Activated T-cell treated with anti-CD3 and anti-CD28 coated beads, Interleukin-2, amount 50 U/mL, for 72 hours (primary cell): ENCODE measurements around the gene HECW1. TPM values are rescaled to one million over a fixed set of nuclear protein-coding genes. Genes with fewer than 3 reads are reported as not detected.

ENCODE experiments used
- ATAC-seq, 2 donors: fragments of 150-1000 bp; cut with Tn5 transposase; replicated peaks in 1 of 2; 2 replicates each; pipeline ENCODE4 v1.10.0; 2021; ENCODE audit warnings: moderate library complexity in 2 of 2, mild to moderate bottlenecking in 1 of 2
- DNase-seq, 2 donors: peaks; one replicate each; pipeline ENCODE4 v3.0.0; 2021 to 2022; ENCODE audit warnings: mixed read lengths in 1 of 2
- H3K27ac Mint-ChIP-seq: one replicate; pipeline ENCODE4 v1.8.0; 2022; ENCODE audit warnings: mild to moderate bottlenecking, moderate library complexity, mixed read lengths
- H3K27me3 Mint-ChIP-seq: one replicate; pipeline ENCODE4 v1.8.0; 2022; ENCODE audit warnings: low read depth, mixed read lengths
- H3K36me3 Mint-ChIP-seq, 2 donors: one replicate each; pipeline ENCODE4 v1.8.0; 2022; ENCODE audit warnings: mixed read lengths in 2 of 2, mild to moderate bottlenecking in 1 of 2; ENCODE audit not compliant: insufficient read depth in 2 of 2
- H3K4me1 Mint-ChIP-seq: one replicate; pipeline ENCODE4 v1.8.0; 2022; ENCODE audit warnings: low read depth, mixed read lengths
- H3K4me3 Mint-ChIP-seq, 2 donors: one replicate each; pipeline ENCODE4 v1.8.0; 2022; ENCODE audit warnings: mild to moderate bottlenecking in 2 of 2, mixed read lengths in 2 of 2, moderate library complexity in 2 of 2
- H3K9me3 Mint-ChIP-seq, 2 donors: one replicate each; pipeline ENCODE4 v1.8.0; 2022; ENCODE audit warnings: mixed read lengths in 2 of 2
- total RNA-seq, 2 donors: library from RNA; stranded (reverse); gene quantifications; one replicate each; pipeline ENCODE4 v1.2.3, GENCODE V29; 2022

HECW1 gene
- total RNA-seq, 2 donors from 2014 or later = not detected

DNA sequence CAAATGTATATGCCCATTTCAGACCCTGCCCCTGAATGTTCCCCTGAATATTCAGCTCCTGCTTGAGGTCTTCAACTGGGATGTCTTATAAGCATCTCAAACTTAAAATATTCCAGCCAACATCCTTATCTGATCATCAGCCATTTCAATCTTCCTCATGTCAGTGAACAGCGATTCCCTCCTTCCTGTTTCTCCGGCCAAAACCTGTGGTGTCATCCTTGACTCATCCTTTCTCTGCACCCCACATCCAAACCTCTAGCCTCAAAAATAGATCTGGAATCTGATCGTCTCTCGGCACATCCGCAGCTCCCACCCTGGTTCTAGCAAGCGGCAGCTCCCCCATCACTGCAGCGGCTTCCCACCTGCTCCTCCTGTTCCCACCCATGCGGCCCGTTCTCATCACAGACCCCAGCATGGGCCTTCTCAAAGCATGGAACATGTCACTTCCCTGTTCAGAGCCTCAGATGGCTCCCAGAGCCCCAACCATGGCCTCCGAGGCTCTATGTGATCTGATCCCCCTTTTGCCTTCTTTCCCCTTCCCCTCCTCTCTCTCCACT, 165.7 kb downstream of the HECW1 start:
- Mint-ChIP-seq H3K4me1 (peaks cover 6% of the 10 kb centered on the region), H3K4me3 (no peak overlapping the region), H3K9me3 (peaks cover 0 to 1% of the 10 kb centered on the region in 2 donors), H3K36me3 (no peaks in the 10 kb centered on the region), H3K27me3 (peaks cover 40% of the 10 kb centered on the region), H3K27ac (no peak overlapping the region)
- no peak for ATAC-seq
- no peak for DNase-seq

- Mint-ChIP-seq H3K27me3 (peaks cover 40% of the 10 kb centered on the region), H3K9me3 (peaks cover 1 to 3% of the 10 kb centered on the region in 2 donors), H3K4me3 (no peak overlapping the region), H3K4me1 (peaks cover 6% of the 10 kb centered on the region), H3K27ac (no peak overlapping the region), H3K36me3 (peaks cover 0 to 2% of the 10 kb centered on the region in 2 donors)
- ATAC-seq (no peak), DNase-seq (no peak)
Observed at GRCh38 chr7:43281268-43281667, 168.8 kb downstream of the HECW1 start.

DNA sequence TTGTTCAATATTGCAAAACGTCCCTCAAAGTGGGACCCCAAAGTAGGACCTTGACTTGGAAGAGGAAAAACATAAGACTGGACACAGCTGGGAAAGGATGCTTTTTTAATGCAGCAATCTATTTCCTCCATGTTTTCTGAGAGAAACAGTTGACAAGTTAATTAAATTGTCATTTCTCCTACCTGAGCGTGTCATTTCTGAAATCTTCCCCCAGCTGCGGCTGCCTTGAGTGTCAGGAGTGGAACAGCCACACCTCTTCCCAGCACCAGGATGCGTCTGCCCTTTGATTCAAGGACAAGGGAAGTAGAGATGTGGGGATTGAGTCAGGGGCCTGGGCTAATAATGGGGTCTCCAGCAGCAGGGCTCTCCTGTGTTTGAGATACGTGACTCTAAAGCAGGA, 171.3 kb downstream of the HECW1 start:
- Mint-ChIP-seq H3K9me3 (peaks cover 0 to 5% of the 10 kb centered on the region in 2 donors), H3K36me3 (peaks cover 0 to 2% of the 10 kb centered on the region in 2 donors), H3K4me3 (no peak overlapping the region), H3K4me1 (no peaks in the 10 kb centered on the region), H3K27ac (no peak overlapping the region), H3K27me3 (peaks cover 44% of the 10 kb centered on the region)
- no peak for ATAC-seq
- no peak for DNase-seq

- DNase-seq (no peak), ATAC-seq (no peak)
- Mint-ChIP-seq H3K27me3 (peaks cover 33% of the 10 kb centered on the region), H3K9me3 (peaks cover 4 to 11% of the 10 kb centered on the region in 2 donors), H3K4me1 (no peaks in the 10 kb centered on the region), H3K36me3 (peaks cover 3 to 4% of the 10 kb centered on the region in 2 donors), H3K27ac (no peak overlapping the region), H3K4me3 (no peak overlapping the region)
Observed at GRCh38 chr7:43289826-43290225, 177.4 kb downstream of the HECW1 start.

GRCh38 chr7:43290978-43291377, 178.5 kb downstream of the HECW1 start:
- DNase-seq = no peak
- H3K9me3 Mint-ChIP-seq = peaks cover 4 to 8% of the 10 kb centered on the region in 2 donors

GRCh38 chr7:43291789-43292188, 179.3 kb downstream of the HECW1 start:
- no peak overlapping the region for H3K27ac Mint-ChIP-seq
- H3K4me3 Mint-ChIP-seq = no peak overlapping the region
- DNase-seq (no peak), ATAC-seq (no peak)
- H3K4me1 Mint-ChIP-seq = no peaks in the 10 kb centered on the region
- H3K36me3 Mint-ChIP-seq = peaks cover 2 to 3% of the 10 kb centered on the region in 2 donors
- H3K27me3 Mint-ChIP-seq = peaks cover 36% of the 10 kb centered on the region
- peaks cover 4 to 8% of the 10 kb centered on the region in 2 donors for H3K9me3 Mint-ChIP-seq

More at GRCh38 chr7:43290978-43291377, 178.5 kb downstream of the HECW1 start:
- Mint-ChIP-seq H3K4me1 (no peaks in the 10 kb centered on the region), H3K36me3 (peaks cover 2 to 3% of the 10 kb centered on the region in 2 donors), H3K27me3 (peaks cover 34% of the 10 kb centered on the region), H3K4me3 (no peak overlapping the region), H3K27ac (no peak overlapping the region)
- no peak for ATAC-seq

DNA sequence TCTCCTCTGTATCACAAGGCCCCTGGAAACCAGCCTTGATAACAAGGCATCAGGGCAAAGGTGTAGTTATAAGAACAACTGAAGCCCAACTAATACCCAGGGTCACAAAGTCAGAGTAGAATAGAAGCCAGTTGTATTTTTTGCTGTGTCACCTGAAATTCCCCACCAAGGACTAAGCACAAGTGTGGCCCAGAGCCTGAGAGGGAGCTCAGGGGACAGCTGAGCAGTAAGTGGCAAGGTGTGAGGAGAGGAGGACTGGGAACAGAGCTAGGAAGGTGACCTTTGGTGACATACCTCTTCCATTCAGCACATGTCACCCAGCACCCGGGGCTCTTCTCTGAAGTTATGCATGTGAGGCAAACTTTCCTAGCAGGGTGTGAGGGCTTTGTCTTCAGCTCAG, 179.9 kb downstream of the HECW1 start:
- no peak overlapping the region for H3K4me3 Mint-ChIP-seq
- H3K27me3 Mint-ChIP-seq = peaks cover 34% of the 10 kb centered on the region
- H3K4me1 Mint-ChIP-seq = no peaks in the 10 kb centered on the region
- DNase-seq = no peak
- no peak for ATAC-seq
- H3K27ac Mint-ChIP-seq = no peak overlapping the region
- H3K36me3 Mint-ChIP-seq = peaks cover 2 to 3% of the 10 kb centered on the region in 2 donors
- peaks cover 4 to 6% of the 10 kb centered on the region in 2 donors for H3K9me3 Mint-ChIP-seq

GRCh38 chr7:43294080-43294630, 181.7 kb downstream of the HECW1 start:
- no peak for ATAC-seq
- H3K27me3 Mint-ChIP-seq = peaks cover 38% of the 10 kb centered on the region
- DNase-seq = no peak
- H3K36me3 Mint-ChIP-seq = peaks cover 2 to 3% of the 10 kb centered on the region in 2 donors
- H3K27ac Mint-ChIP-seq = no peak overlapping the region
- H3K9me3 Mint-ChIP-seq = peaks cover 4 to 6% of the 10 kb centered on the region in 2 donors
- no peaks in the 10 kb centered on the region for H3K4me1 Mint-ChIP-seq
- H3K4me3 Mint-ChIP-seq = no peak overlapping the region

DNA sequence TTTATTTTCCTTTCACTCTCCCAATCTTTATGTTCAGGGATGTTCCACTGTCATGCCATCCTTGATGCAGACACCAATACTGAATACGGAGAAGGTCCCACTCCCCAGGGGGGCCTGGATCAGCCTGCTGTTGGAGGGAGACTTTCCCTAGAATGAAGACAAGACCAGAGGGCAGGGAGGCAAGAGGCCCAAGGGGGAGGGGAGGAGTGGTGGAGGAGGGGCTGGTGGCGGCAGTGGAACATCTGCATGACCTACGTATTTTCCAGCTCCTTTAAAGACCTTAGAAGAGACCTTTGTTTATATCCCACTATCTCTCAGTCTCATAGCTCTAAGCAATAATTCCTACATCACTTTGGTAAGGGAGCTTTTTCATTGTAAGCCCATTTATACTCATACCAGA, 183.0 kb downstream of the HECW1 start:
- no peak overlapping the region for H3K4me3 Mint-ChIP-seq
- no peaks in the 10 kb centered on the region for H3K4me1 Mint-ChIP-seq
- no peak for DNase-seq
- peaks cover 3 to 4% of the 10 kb centered on the region in 2 donors for H3K9me3 Mint-ChIP-seq
- no peak for ATAC-seq
- H3K27ac Mint-ChIP-seq = no peak overlapping the region
- H3K36me3 Mint-ChIP-seq = peaks cover 0 to 2% of the 10 kb centered on the region in 2 donors
- H3K27me3 Mint-ChIP-seq = peaks cover 49% of the 10 kb centered on the region

DNA sequence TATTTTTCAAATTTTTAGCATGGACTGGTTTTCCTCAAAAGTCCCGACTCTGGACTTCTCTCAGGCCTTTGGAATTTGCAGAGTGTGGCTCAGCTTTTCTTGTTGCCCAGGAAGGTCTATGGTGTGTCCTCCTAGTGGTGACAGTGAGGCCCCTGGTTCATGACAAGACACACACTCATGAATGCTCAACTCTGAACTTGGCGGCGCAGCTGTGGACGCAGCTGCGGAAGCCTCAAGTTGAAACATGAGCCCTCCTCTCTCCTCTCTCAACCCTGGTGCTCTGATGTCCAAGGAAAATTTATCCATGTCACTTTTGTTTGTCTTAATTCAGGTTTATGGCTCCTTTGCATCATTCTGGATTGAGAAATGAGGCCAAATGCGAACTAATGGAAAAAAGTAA, 183.9 kb downstream of the HECW1 start:
- Mint-ChIP-seq H3K27ac (no peak overlapping the region), H3K27me3 (peaks cover 53% of the 10 kb centered on the region), H3K4me1 (no peaks in the 10 kb centered on the region), H3K36me3 (no peaks in the 10 kb centered on the region), H3K9me3 (no peaks in the 10 kb centered on the region), H3K4me3 (no peak overlapping the region)
- ATAC-seq (no peak), DNase-seq (no peak)

- Mint-ChIP-seq H3K36me3 (no peaks in the 10 kb centered on the region), H3K27ac (no peak overlapping the region), H3K9me3 (no peaks in the 10 kb centered on the region), H3K27me3 (peaks cover 51% of the 10 kb centered on the region), H3K4me3 (no peak overlapping the region), H3K4me1 (peaks cover 22% of the 10 kb centered on the region)
- no peak for ATAC-seq
- DNase-seq = no peak
Observed at GRCh38 chr7:43298617-43299016, 186.2 kb downstream of the HECW1 start.

DNA sequence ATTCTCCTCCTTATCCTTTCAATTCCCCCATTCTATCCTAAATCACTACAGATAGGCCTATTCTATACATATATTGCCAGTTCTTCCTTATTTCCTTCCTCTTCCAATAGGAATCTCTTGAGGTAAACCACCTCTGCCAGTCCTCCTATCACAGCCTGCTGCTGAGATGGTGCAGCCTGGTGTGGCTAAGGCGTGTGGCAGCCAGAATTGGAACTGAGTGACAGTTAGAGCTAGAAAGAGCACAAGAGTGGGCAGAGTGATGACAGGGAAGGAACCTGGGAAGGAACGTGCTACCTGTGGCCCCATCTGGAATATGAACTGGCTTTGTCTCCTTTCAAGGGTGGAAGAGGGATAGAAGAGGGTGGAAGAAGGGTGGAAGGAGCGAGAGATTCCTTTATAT, 187.7 kb downstream of the HECW1 start:
- no peak for DNase-seq
- no peaks in the 10 kb centered on the region for H3K9me3 Mint-ChIP-seq

GRCh38 chr7:43302211-43302711, 189.8 kb downstream of the HECW1 start:
- Mint-ChIP-seq H3K27me3 (peaks cover 44% of the 10 kb centered on the region), H3K36me3 (no peaks in the 10 kb centered on the region), H3K4me3 (peak overlapping the region; percentile 19 to 31), H3K4me1 (peaks cover 40% of the 10 kb centered on the region), H3K9me3 (no peaks in the 10 kb centered on the region), H3K27ac (no peak overlapping the region)
- peak; percentile 60 to 63 for DNase-seq
- peak; percentile 85 to 90 for ATAC-seq

More for the DNA sequence above, 187.7 kb downstream of the HECW1 start:
- Mint-ChIP-seq H3K4me3 (no peak overlapping the region), H3K36me3 (no peaks in the 10 kb centered on the region), H3K27me3 (peaks cover 39% of the 10 kb centered on the region), H3K27ac (no peak overlapping the region), H3K4me1 (peaks cover 37% of the 10 kb centered on the region)
- ATAC-seq = no peak
